HepG2 (cell line): ENCODE data around the gene BMP2K. TPM values are rescaled to one million over a fixed set of nuclear protein-coding genes. Genes with fewer than 3 reads are reported as not detected.
A peak's percentile ranks its signal among the peaks of the same experiment; 100 is the strongest.

Source experiments
- CHCHD3 ChIP-seq: sonication (generic); formaldehyde crosslinking; IDR thresholded peaks from 2 replicates; pipeline ENCODE4 v1.8.0; 2022; ENCODE audit warnings: mild to moderate bottlenecking, missing genetic modification reagents, moderate library complexity
- GABPB1 ChIP-seq: IDR thresholded peaks from 2 replicates; pipeline ENCODE4 v1.6.1; 2016; ENCODE audit warnings: mild to moderate bottlenecking, missing genetic modification reagents, moderate library complexity, missing compliant biosample characterization
- GLI4 ChIP-seq: sonication (generic); formaldehyde crosslinking; IDR thresholded peaks from 2 replicates; pipeline ENCODE4 v1.5.1; 2020; ENCODE audit warnings: missing genetic modification reagents, mild to moderate bottlenecking, moderate library complexity, borderline replicate concordance
- HNRNPL ChIP-seq: fragments of 200-400 bp; formaldehyde crosslinking; IDR thresholded peaks from 2 replicates; pipeline ENCODE4 v1.6.1; 2017; ENCODE audit warnings: mild to moderate bottlenecking, low read depth, low read length
- LRRFIP1 ChIP-seq: sonication (generic); formaldehyde crosslinking; conservative IDR thresholded peaks from 2 replicates; pipeline ENCODE4 v1.4.0; 2020; ENCODE audit warnings: missing genetic modification reagents
- MIXL1 ChIP-seq: IDR thresholded peaks from 2 replicates; pipeline ENCODE4 v1.6.1; 2016
- MLLT10 ChIP-seq: sonication (generic); formaldehyde crosslinking; IDR thresholded peaks from 2 replicates; pipeline ENCODE4 v1.4.0; 2020; ENCODE audit warnings: missing genetic modification reagents
- ZBTB1 ChIP-seq: sonication (generic); formaldehyde crosslinking; IDR thresholded peaks from 2 replicates; pipeline ENCODE4 v1.4.0; 2020; ENCODE audit warnings: missing genetic modification reagents, borderline replicate concordance
- ZFX ChIP-seq: sonication (generic); formaldehyde crosslinking; IDR thresholded peaks from 2 replicates; pipeline ENCODE4 v1.4.0; 2020; ENCODE audit warnings: mild to moderate bottlenecking, low read depth, missing genetic modification reagents, moderate library complexity
- ZFY ChIP-seq: sonication (generic); formaldehyde crosslinking; IDR thresholded peaks from 2 replicates; pipeline ENCODE4 v1.4.0; 2020; ENCODE audit warnings: missing genetic modification reagents
- ZNF275 ChIP-seq: sonication (generic); formaldehyde crosslinking; IDR thresholded peaks from 2 replicates; pipeline ENCODE4 v1.8.0; 2022; ENCODE audit warnings: missing genetic modification reagents, mild to moderate bottlenecking, inconsistent platforms, borderline replicate concordance
- ZNF543 ChIP-seq: sonication (generic); formaldehyde crosslinking; IDR thresholded peaks from 2 replicates; pipeline ENCODE4 v1.4.0; 2020; ENCODE audit warnings: mild to moderate bottlenecking, missing genetic modification reagents
- ZNF678 ChIP-seq: sonication (generic); formaldehyde crosslinking; IDR thresholded peaks from 2 replicates; pipeline ENCODE4 v1.4.0; 2020; ENCODE audit warnings: mild to moderate bottlenecking, missing genetic modification reagents
- ZNF761 ChIP-seq: sonication (generic); formaldehyde crosslinking; conservative IDR thresholded peaks from 2 replicates; pipeline ENCODE4 v1.4.0; 2020; ENCODE audit warnings: mild to moderate bottlenecking, missing genetic modification reagents
- polyA plus RNA-seq, 8 experiments: library from polyadenylated mRNA; depleted of rRNA in 3 of 8; stranded (reverse) in 7 of 8; unstranded in 1 of 8; fragments of >200 nt; fragmentation: Illumina TruSeq in 4 of 8; extraction: Trizol in 4 of 8; gene quantifications; 2 replicates each; pipeline versions ENCODE4 v1.2.1 to v1.2.3, GENCODE V29; 2011 to 2016; ENCODE audit warnings: low read depth in 4 of 8, missing spikeins in 1 of 8, mixed read lengths in 1 of 8; ENCODE audit not compliant: insufficient read depth in 1 of 8
- total RNA-seq, 5 experiments: library from RNA; depleted of rRNA; stranded (reverse); fragments of >200 nt; fragmentation: Illumina TruSeq; extraction: Trizol; gene quantifications; 2 replicates each; pipeline ENCODE4 v1.2.3, GENCODE V29; 2016; ENCODE audit warnings: low read depth in 1 of 5
- TF ChIP-seq, protein P1 (sequence below): sonication (generic); formaldehyde crosslinking; IDR thresholded peaks from 2 replicates; pipeline ENCODE4 v1.4.0; 2020; ENCODE audit warnings: missing genetic modification reagents, low read depth, mild to moderate bottlenecking, borderline replicate concordance
- TF ChIP-seq, protein P2 (sequence below): sonication (generic); formaldehyde crosslinking; IDR thresholded peaks from 2 replicates; pipeline ENCODE4 v1.8.1; 2023; ENCODE audit warnings: mild to moderate bottlenecking, moderate library complexity, missing genetic modification reagents
- TF ChIP-seq, protein P3 (sequence below): sonication (generic); formaldehyde crosslinking; IDR thresholded peaks from 2 replicates; pipeline ENCODE4 v1.8.1; 2023; ENCODE audit warnings: missing genetic modification reagents, inconsistent platforms, borderline replicate concordance
- TF ChIP-seq, protein P4 (sequence below): sonication (generic); formaldehyde crosslinking; IDR thresholded peaks from 2 replicates; pipeline ENCODE4 v1.4.0; 2020; ENCODE audit warnings: missing genetic modification reagents, mild to moderate bottlenecking, borderline replicate concordance

Gene BMP2K
- total and polyA plus RNA-seq, 2 of the 13 experiments (the other 11 are each of a cell fraction or from before 2014, with no cell fraction given): 8.6 to 15.2 TPM

GRCh38 chr4:78938868-78939666 is 162.9 kb downstream of the BMP2K start, which contains the start of gene PAQR3 (continued):
- TF ChIP-seq, protein P1, sequence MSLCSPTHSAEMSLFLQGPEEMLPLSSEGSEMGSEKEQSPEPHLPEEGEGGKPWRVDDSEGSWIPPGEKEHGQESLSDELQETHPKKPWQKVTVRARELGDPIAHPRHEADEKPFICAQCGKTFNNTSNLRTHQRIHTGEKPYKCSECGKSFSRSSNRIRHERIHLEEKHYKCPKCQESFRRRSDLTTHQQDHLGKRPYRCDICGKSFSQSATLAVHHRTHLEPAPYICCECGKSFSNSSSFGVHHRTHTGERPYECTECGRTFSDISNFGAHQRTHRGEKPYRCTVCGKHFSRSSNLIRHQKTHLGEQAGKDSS: peak; percentile 62; the same call in 1 of the 2 replicates
- TF ChIP-seq ZFX (CRISPR knock-in tag) (peak; percentile 67), MLLT10 (CRISPR knock-in tag) (no peak), GLI4 (CRISPR knock-in tag) (no peak), ZNF761 (CRISPR knock-in tag) (0 out of 2 replicates have a peak, but pooled peaks have one; percentile 31), ZNF543 (CRISPR knock-in tag) (no peak), CHCHD3 (CRISPR knock-in tag) (no peak), LRRFIP1 (no peak), ZNF678 (CRISPR knock-in tag) (no peak), HNRNPL (0 out of 2 replicates have a peak, but pooled peaks have one; percentile 61), ZBTB1 (CRISPR knock-in tag) (no peak), MIXL1 (CRISPR knock-in tag) (no peak), ZNF275 (no peak), ZFY (CRISPR knock-in tag) (peak; percentile 78), GABPB1 (CRISPR knock-in tag) (peak; percentile 45; the same call in 1 of the 2 replicates)
- TF ChIP-seq, protein P2, sequence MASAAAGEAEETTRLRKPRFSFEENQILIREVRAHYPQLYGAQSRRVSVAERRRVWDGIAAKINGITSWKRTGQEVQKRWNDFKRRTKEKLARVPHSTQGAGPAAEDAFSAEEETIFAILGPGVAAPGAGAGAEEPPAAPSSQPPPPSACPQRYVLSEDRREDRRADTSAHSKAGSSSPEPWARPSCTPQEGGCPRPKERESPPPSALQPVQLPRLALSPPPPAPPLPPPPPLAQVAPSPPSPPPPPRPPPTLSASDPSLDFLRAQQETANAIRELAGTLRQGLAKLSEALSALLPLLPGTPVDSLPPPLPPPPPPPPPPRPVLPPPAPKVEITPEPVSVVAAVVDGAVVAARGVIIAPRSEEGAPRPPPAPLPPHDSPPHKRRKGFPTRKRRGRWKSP: 0 out of 2 replicates have a peak, but pooled peaks have one; percentile 30
- TF ChIP-seq, protein P3, sequence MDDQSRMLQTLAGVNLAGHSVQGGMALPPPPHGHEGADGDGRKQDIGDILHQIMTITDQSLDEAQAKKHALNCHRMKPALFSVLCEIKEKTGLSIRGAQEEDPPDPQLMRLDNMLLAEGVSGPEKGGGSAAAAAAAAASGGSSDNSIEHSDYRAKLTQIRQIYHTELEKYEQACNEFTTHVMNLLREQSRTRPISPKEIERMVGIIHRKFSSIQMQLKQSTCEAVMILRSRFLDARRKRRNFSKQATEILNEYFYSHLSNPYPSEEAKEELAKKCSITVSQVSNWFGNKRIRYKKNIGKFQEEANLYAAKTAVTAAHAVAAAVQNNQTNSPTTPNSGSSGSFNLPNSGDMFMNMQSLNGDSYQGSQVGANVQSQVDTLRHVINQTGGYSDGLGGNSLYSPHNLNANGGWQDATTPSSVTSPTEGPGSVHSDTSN (CRISPR knock-in tag): no peak
- TF ChIP-seq, protein P4, sequence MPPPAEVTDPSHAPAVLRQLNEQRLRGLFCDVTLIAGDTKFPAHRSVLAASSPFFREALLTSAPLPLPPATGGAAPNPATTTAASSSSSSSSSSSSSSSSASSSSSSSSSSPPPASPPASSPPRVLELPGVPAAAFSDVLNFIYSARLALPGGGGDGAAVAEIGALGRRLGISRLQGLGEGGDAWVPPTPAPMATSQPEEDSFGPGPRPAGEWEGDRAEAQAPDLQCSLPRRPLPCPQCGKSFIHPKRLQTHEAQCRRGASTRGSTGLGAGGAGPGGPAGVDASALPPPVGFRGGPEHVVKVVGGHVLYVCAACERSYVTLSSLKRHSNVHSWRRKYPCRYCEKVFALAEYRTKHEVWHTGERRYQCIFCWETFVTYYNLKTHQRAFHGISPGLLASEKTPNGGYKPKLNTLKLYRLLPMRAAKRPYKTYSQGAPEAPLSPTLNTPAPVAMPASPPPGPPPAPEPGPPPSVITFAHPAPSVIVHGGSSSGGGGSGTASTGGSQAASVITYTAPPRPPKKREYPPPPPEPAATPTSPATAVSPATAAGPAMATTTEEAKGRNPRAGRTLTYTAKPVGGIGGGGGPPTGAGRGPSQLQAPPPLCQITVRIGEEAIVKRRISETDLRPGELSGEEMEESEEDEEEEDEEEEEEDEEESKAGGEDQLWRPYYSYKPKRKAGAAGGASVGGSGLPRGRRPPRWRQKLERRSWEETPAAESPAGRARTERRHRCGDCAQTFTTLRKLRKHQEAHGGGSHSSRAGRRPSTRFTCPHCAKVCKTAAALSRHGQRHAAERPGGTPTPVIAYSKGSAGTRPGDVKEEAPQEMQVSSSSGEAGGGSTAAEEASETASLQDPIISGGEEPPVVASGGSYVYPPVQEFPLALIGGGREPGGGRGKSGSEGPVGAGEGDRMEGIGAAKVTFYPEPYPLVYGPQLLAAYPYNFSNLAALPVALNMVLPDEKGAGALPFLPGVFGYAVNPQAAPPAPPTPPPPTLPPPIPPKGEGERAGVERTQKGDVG (CRISPR knock-in tag): no peak
